Activated CD4-positive, alpha-beta memory T cell treated with anti-CD3 and anti-CD28 coated beads, Interleukin-2, amount 10 ng/mL, durations not matched to agents 7 days and 5 days (primary cell): ENCODE results near the gene EMP2. TPM values are rescaled to one million over a fixed set of nuclear protein-coding genes. Genes with fewer than 3 reads are reported as not detected.
"Not testable (repeated sequence)": the region's sequence is repeated elsewhere in the genome, so short reads cannot be mapped to it uniquely, and the experiment has no call there.

Experiments used
- CTCF ChIA-PET: fragments of 350-600 bp; sonication (Branson Sonifier 250); formaldehyde crosslinking; loops from one replicate; lab custom pipeline; 2021; ENCODE audit warnings: antibody characterized with exemption, inconsistent platforms; lab: Charles Lee
- POLR2A ChIA-PET: fragments of 350-600 bp; sonication (Branson Sonifier 250); formaldehyde crosslinking; loops from one replicate; lab custom pipeline; 2021; ENCODE audit warnings: antibody characterized with exemption; lab: Charles Lee
- DNase-seq: peaks from one replicate; pipeline ENCODE4 v3.0.0-alpha.2; 2020
- H3K27ac Mint-ChIP-seq: one replicate; pipeline ENCODE4 v1.8.0; 2021; ENCODE audit warnings: mild to moderate bottlenecking, mixed read lengths
- H3K27me3 Mint-ChIP-seq: one replicate; pipeline ENCODE4 v1.8.0; 2021; ENCODE audit warnings: mixed read lengths
- H3K36me3 Mint-ChIP-seq: one replicate; pipeline ENCODE4 v1.8.0; 2021; ENCODE audit warnings: low read depth, mixed read lengths
- H3K4me1 Mint-ChIP-seq: one replicate; pipeline ENCODE4 v1.8.0; 2021; ENCODE audit warnings: mixed read lengths
- H3K4me3 Mint-ChIP-seq: one replicate; pipeline ENCODE4 v1.8.0; 2021; ENCODE audit warnings: mild to moderate bottlenecking, mixed read lengths
- H3K9me3 Mint-ChIP-seq: one replicate; pipeline ENCODE4 v1.8.0; 2021; ENCODE audit warnings: mixed read lengths
- total RNA-seq, 2 experiments: library from RNA; stranded (reverse); gene quantifications; one replicate each; pipeline ENCODE4 v1.2.3, GENCODE V29; 2021

Gene EMP2
- total RNA-seq, 2 experiments from 2014 or later = not detected

GRCh38 chr16:10514369-10515055 is 65.9 kb downstream of the EMP2 start:
- H3K27ac Mint-ChIP-seq = no peak overlapping the region
- peaks cover 11% of the 10 kb centered on the region for H3K27me3 Mint-ChIP-seq
- ChIA-PET CTCF (interaction anchor here (0.6 to 4.9 kb wide), 25 partner anchors 8 to 427 kb away, joined by 3 to 76 read pairs (median 3); no protein-coding TSS in a partner anchor), POLR2A (no interaction called here)
- peak; percentile 48 for DNase-seq
- H3K9me3 Mint-ChIP-seq = no peaks in the 10 kb centered on the region
- H3K4me3 Mint-ChIP-seq = no peak overlapping the region
- no peaks in the 10 kb centered on the region for H3K36me3 Mint-ChIP-seq
- peaks cover 8% of the 10 kb centered on the region for H3K4me1 Mint-ChIP-seq

- CTCF ChIA-PET = interaction anchor here (0.6 to 4.9 kb wide), 4 partner anchors 197 to 225 kb away, joined by 3 to 76 read pairs (median 4); no protein-coding TSS in a partner anchor
- no peaks in the 10 kb centered on the region for H3K36me3 Mint-ChIP-seq
- peaks cover 11% of the 10 kb centered on the region for H3K27me3 Mint-ChIP-seq
- H3K4me1 Mint-ChIP-seq = peaks cover 8% of the 10 kb centered on the region
- no peak overlapping the region for H3K4me3 Mint-ChIP-seq
- H3K27ac Mint-ChIP-seq = no peak overlapping the region
- no peaks in the 10 kb centered on the region for H3K9me3 Mint-ChIP-seq
- DNase-seq = no peak
- POLR2A ChIA-PET = no interaction called here
Observed at GRCh38 chr16:10511829-10512228, 68.6 kb downstream of the EMP2 start.

DNA sequence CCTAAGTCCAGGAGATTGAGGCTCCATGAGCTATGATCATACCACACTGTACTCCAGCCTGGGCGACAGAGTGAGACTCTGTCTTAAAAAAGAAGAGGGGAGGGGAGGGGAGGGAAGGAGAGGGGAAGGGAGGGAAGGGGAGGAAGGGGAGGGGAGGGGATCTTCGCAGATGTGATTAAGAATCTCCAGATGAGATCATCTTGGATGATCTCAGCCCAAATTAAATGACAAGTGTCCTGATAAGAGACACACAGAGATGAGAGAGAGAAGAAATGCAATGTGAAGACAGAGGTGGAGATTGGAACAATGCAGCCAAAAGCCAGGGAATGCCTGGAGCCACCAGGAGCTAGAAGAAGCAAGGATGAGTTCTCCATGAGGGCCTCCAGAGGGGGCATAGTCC is 70.1 kb downstream of the EMP2 start:
- no peak overlapping the region for H3K4me3 Mint-ChIP-seq

GRCh38 chr16:10509534-10510025 is 70.8 kb downstream of the EMP2 start:
- DNase-seq = peak; percentile 58
- Mint-ChIP-seq H3K27me3 (peaks cover 11% of the 10 kb centered on the region), H3K4me3 (no peak overlapping the region), H3K9me3 (no peaks in the 10 kb centered on the region), H3K4me1 (peaks cover 8% of the 10 kb centered on the region), H3K36me3 (no peaks in the 10 kb centered on the region), H3K27ac (no peak overlapping the region)
- ChIA-PET POLR2A (interaction anchor here (1.5 kb wide), 1 partner anchor 194 kb away, joined by 8 read pairs; no protein-coding TSS in a partner anchor), CTCF (interaction anchor here (0.6 to 2.7 kb wide), 14 partner anchors 11 to 788 kb away, joined by 3 to 28 read pairs (median 4); no protein-coding TSS in a partner anchor)

More for the DNA sequence above, 70.1 kb downstream of the EMP2 start:
- Mint-ChIP-seq H3K36me3 (no peaks in the 10 kb centered on the region), H3K27ac (no peak overlapping the region), H3K4me1 (peaks cover 8% of the 10 kb centered on the region), H3K9me3 (no peaks in the 10 kb centered on the region), H3K27me3 (peaks cover 11% of the 10 kb centered on the region)
- DNase-seq = no peak
- ChIA-PET CTCF (interaction anchor here (0.7 to 2.7 kb wide), 7 partner anchors 10 to 788 kb away, joined by 3 to 28 read pairs (median 7); no protein-coding TSS in a partner anchor), POLR2A (interaction anchor here (1.5 kb wide), 1 partner anchor 195 kb away, joined by 8 read pairs; no protein-coding TSS in a partner anchor)

DNA sequence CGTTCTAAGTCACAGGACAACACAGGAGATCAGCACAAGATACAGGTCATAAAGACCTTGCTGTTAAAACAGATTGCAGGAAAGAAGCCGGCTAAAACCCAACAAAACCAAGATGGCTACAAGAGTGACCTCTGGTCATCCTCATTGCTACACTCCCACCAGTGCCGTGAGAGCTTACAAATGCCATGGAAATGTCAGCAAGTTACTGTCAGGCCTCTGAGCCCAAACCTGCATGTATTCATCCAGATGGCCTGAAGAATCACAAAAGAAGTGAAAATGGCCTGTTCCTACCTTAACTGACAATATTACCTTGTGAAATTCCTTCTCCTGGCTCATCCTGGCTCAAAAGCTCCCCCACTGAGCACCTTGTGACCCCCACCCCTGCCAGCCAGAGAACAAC is 75.1 kb downstream of the EMP2 start:
- ChIA-PET CTCF (interaction anchor here (0.8 kb wide), 1 partner anchor 248 kb away, joined by 3 read pairs; no protein-coding TSS in a partner anchor), POLR2A (interaction anchor here (1.0 kb wide), 1 partner anchor 188 kb away, joined by 3 read pairs; no protein-coding TSS in a partner anchor)
- not testable (repeated sequence) for H3K36me3 Mint-ChIP-seq, H3K4me3 Mint-ChIP-seq, H3K27me3 Mint-ChIP-seq, H3K9me3 Mint-ChIP-seq, H3K27ac Mint-ChIP-seq, DNase-seq, H3K4me1 Mint-ChIP-seq

DNA sequence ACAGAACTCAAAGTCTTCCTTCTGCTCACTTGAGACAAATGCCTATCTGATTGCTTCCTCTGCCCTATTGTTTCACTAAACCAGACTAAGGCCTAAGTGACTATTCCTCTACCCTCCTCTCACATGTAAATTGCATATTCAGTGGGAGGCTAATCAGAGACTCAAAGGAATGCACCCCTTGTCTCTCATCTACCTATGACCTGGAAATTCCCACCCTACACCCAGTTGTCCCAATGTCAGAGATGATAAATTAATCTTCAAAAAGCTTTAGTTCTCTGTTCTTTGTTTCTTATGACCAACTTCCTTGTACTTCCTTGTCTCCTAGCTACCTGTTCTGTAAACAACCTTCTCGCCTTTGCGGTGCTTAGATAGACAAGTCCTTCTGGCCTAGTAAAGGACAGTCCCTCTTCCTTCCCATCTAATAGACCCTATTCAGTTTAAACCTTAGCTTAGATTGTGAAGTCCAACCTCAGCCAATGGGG is 76.0 kb downstream of the EMP2 start:
- ChIA-PET POLR2A (interaction anchor here (1.0 kb wide), 1 partner anchor 187 kb away, joined by 3 read pairs; no protein-coding TSS in a partner anchor), CTCF (interaction anchor here (0.8 to 1.4 kb wide), 4 partner anchors 10 to 247 kb away, joined by 3 to 6 read pairs (median 4); no protein-coding TSS in a partner anchor)
- no peak overlapping the region for H3K27ac Mint-ChIP-seq
- no peaks in the 10 kb centered on the region for H3K9me3 Mint-ChIP-seq
- H3K4me1 Mint-ChIP-seq = no peaks in the 10 kb centered on the region
- no peak for DNase-seq
- H3K4me3 Mint-ChIP-seq = no peak overlapping the region
- no peaks in the 10 kb centered on the region for H3K27me3 Mint-ChIP-seq
- no peaks in the 10 kb centered on the region for H3K36me3 Mint-ChIP-seq

DNA sequence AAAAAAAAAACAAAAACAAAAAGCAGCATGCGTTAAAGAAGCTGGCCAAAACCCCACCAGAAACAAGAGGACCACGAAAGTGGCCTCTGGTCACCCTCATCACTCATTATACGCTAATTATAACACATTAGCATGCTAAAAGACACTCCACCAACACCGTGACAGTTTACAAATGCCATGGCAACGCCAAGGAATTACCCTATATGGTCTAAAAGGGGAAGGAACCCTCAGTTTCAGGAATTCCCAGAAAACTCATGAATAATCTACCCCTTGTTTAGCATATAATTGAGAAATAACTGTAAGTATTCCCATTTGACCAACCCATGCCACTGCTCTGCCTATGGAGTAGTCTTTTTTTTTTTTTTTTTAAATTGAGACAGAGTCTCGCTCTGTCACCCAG is 77.6 kb downstream of the EMP2 start:
- Mint-ChIP-seq H3K9me3 (no peaks in the 10 kb centered on the region), H3K36me3 (no peaks in the 10 kb centered on the region)

DNA sequence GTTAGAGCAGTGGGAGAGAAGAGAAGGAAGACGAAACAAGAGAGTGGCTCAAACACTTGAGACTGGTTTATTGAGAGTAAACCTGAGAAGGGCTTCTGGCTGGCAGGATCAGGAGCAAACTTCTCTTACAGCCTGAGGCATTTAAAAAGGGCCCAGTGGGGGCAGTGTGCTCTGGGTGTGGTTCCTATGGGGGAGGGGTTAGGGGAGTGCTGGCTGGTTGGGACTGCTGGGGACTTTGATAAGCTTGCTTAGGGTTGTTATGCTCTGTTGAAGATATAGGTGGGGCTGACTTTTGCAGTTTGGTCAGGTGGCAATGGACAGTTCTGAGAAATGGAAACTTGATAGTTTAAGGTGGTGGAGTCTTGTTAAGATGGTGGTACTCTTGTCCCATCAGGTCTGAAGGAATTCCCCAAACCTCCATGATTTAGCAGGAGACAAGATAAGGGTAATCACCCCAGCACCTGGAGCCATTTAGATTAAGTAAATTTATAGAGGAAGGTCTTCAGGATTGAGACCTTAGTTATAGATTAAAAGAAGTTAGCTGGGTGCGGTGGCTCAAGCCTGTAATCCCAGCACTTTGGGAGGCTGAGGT is 79.3 kb downstream of the EMP2 start:
- H3K27ac Mint-ChIP-seq = no peak overlapping the region
- ChIA-PET POLR2A (interaction anchor here (0.7 kb wide), 1 partner anchor 115 kb away, joined by 3 read pairs; the partner anchor contains the start of gene ATF7IP2), CTCF (interaction anchor here (1.0 to 1.5 kb wide), 3 partner anchors 14 to 187 kb away, joined by 3 to 4 read pairs (median 3); no protein-coding TSS in a partner anchor)
- H3K36me3 Mint-ChIP-seq = no peaks in the 10 kb centered on the region
- peaks cover 3% of the 10 kb centered on the region for H3K9me3 Mint-ChIP-seq
- no peaks in the 10 kb centered on the region for H3K4me1 Mint-ChIP-seq
- DNase-seq = no peak
- H3K4me3 Mint-ChIP-seq = no peak overlapping the region
- H3K27me3 Mint-ChIP-seq = no peaks in the 10 kb centered on the region

More for the DNA sequence above, 77.6 kb downstream of the EMP2 start:
- no peaks in the 10 kb centered on the region for H3K27me3 Mint-ChIP-seq
- POLR2A ChIA-PET = no interaction called here
- no peaks in the 10 kb centered on the region for H3K4me1 Mint-ChIP-seq
- CTCF ChIA-PET = interaction anchor here (0.9 kb wide), 1 partner anchor 9 kb away, joined by 3 read pairs; no protein-coding TSS in a partner anchor
- no peak overlapping the region for H3K4me3 Mint-ChIP-seq
- no peak overlapping the region for H3K27ac Mint-ChIP-seq
- no peak for DNase-seq

DNA sequence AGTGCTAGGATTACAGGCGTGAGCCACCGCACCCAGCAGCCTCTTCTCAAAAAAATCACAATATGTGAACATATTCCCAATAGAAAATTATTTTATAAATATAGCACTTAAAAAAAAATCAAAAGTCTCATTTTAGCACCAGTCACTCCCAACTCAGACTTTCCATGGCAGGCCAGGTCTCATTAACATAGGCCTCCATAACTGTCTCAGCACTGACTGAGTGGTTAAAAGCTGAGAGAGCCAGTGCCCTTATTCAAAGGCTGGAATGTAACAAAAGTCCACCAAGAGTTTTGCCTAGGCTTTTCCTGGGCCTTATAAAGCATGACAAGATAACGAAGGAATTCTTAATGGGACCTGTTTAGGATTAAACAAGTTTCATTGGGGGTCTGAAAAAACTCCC is 79.8 kb downstream of the EMP2 start:
- CTCF ChIA-PET = interaction anchor here (0.7 to 1.5 kb wide), 3 partner anchors 17 to 1567 kb away, joined by 3 to 4 read pairs (median 3); no protein-coding TSS in a partner anchor

DNA sequence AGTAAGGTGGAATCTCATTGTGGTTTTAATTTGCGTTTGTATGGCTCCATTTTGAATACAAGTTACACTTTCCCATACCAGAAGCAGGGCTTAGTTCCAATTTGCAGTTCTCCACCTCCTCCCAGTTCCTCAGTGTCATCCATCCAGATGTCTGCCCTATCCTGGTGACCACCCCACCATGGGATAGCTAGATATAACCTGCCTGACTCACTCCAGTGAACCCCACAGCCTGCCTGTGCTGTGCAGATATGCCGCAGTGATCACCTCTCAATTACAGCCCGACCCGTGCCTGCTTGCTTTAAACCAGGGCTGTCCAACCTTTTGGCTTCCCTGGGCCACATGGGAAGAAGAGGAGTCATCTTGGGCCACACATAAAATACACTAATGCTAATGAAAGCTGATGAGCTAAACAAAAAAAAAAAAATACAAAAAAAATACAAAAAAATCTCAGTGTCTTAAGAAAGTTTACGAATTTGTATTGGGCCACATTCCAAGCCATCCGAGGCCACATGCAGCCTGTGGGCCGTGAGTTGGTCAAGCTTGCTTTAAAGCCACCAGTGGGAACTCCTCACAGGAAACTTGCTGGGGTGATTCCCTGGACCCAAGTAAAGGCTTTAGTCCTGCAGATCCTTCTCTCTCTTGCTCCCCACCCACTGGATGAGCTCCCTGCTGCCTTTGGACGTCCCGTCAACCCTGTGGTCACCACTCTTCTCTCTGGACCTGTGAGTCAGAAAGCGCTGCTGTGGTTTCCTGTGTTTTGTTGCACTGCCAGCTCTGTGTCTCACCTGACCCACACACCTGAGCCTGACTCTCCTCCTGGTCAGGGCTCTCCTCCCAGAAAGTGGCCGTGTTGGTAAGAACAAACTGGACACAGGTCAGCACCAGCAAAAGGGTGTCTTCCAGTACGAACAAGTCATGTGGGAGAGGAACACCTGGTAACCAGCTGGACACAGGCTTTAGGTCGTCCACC is 83.0 kb downstream of the EMP2 start:
- Mint-ChIP-seq H3K27me3 (no peaks in the 10 kb centered on the region), H3K4me1 (no peaks in the 10 kb centered on the region), H3K9me3 (peaks cover 19% of the 10 kb centered on the region), H3K27ac (no peak overlapping the region), H3K36me3 (no peaks in the 10 kb centered on the region), H3K4me3 (no peak overlapping the region)
- POLR2A ChIA-PET = no interaction called here
- peak; percentile 41 for DNase-seq
- CTCF ChIA-PET = interaction anchor here (0.6 to 1.5 kb wide), 4 partner anchors 12 to 1623 kb away, joined by 3 to 4 read pairs (median 4); no protein-coding TSS in a partner anchor

More for the DNA sequence above, 79.8 kb downstream of the EMP2 start:
- H3K36me3 Mint-ChIP-seq = no peaks in the 10 kb centered on the region
- no peak overlapping the region for H3K27ac Mint-ChIP-seq
- no peak overlapping the region for H3K4me3 Mint-ChIP-seq
- no peak for DNase-seq
- POLR2A ChIA-PET = interaction anchor here (0.7 kb wide), 1 partner anchor 115 kb away, joined by 3 read pairs; the partner anchor contains the start of gene ATF7IP2
- H3K9me3 Mint-ChIP-seq = peaks cover 3% of the 10 kb centered on the region
- H3K27me3 Mint-ChIP-seq = no peaks in the 10 kb centered on the region
- no peaks in the 10 kb centered on the region for H3K4me1 Mint-ChIP-seq

GRCh38 chr16:10495031-10495345 is 85.4 kb downstream of the EMP2 start:
- DNase-seq = no peak
- POLR2A ChIA-PET = no interaction called here
- H3K4me3 Mint-ChIP-seq = no peak overlapping the region
- H3K27ac Mint-ChIP-seq = no peak overlapping the region
- no peaks in the 10 kb centered on the region for H3K4me1 Mint-ChIP-seq
- H3K36me3 Mint-ChIP-seq = no peaks in the 10 kb centered on the region
- no peaks in the 10 kb centered on the region for H3K27me3 Mint-ChIP-seq
- CTCF ChIA-PET = interaction anchor here (1.0 kb wide), 1 partner anchor 20 kb away, joined by 3 read pairs; no protein-coding TSS in a partner anchor
- peaks cover 19% of the 10 kb centered on the region for H3K9me3 Mint-ChIP-seq
